Epithelial cell of prostate (primary cell): ENCODE data around the gene MOK.

Experiments
- DNase-seq: peaks from one replicate; pipeline ENCODE4 v3.0.0-alpha.2; 2011; ENCODE audit warnings: low read depth, low spot score
- H3K27ac ChIP-seq: fragments of 450-650 bp; 2 replicates; pipeline ENCODE4 v1.5.1; 2017; ENCODE audit warnings: mild to moderate bottlenecking

Gene MOK

GRCh38 chr14:102212356-102212755, 92.6 kb downstream of the MOK start:
- no peak for DNase-seq
- H3K27ac ChIP-seq = no peak overlapping the region

GRCh38 chr14:102211240-102211639, 93.7 kb downstream of the MOK start:
- no peak overlapping the region for H3K27ac ChIP-seq
- DNase-seq = no peak

GRCh38 chr14:102210421-102211042, 94.4 kb downstream of the MOK start:
- H3K27ac ChIP-seq = no peak overlapping the region
- DNase-seq = no peak

- no peak for DNase-seq
- H3K27ac ChIP-seq = no peak overlapping the region
Observed at GRCh38 chr14:102209224-102209966, 95.6 kb downstream of the MOK start.

- no peak for DNase-seq
Observed at GRCh38 chr14:102208741-102209140, 96.2 kb downstream of the MOK start.

GRCh38 chr14:102207831-102208365, 97.1 kb downstream of the MOK start:
- DNase-seq = no peak
- H3K27ac ChIP-seq = no peak overlapping the region

More at GRCh38 chr14:102208741-102209140, 96.2 kb downstream of the MOK start:
- H3K27ac ChIP-seq = no peak overlapping the region

GRCh38 chr14:102206918-102207317, 98.0 kb downstream of the MOK start:
- no peak for DNase-seq

GRCh38 chr14:102205560-102205959, 99.4 kb downstream of the MOK start:
- H3K27ac ChIP-seq = no peak overlapping the region
- DNase-seq = no peak

More at GRCh38 chr14:102206918-102207317, 98.0 kb downstream of the MOK start:
- no peak overlapping the region for H3K27ac ChIP-seq

- no peak overlapping the region for H3K27ac ChIP-seq
- no peak for DNase-seq
Observed at GRCh38 chr14:102203382-102203781, 101.6 kb downstream of the MOK start.

- H3K27ac ChIP-seq = no peak overlapping the region
- DNase-seq = no peak
Observed at GRCh38 chr14:102202944-102203343, 102.0 kb downstream of the MOK start.

GRCh38 chr14:102201776-102202175, 103.2 kb downstream of the MOK start:
- no peak for DNase-seq
- no peak overlapping the region for H3K27ac ChIP-seq

GRCh38 chr14:102201353-102201738, 103.6 kb downstream of the MOK start:
- H3K27ac ChIP-seq = no peak overlapping the region
- no peak for DNase-seq

- no peak overlapping the region for H3K27ac ChIP-seq
- DNase-seq = no peak
Observed at GRCh38 chr14:102200690-102201352, 104.1 kb downstream of the MOK start.

- no peak for DNase-seq
- H3K27ac ChIP-seq = no peak overlapping the region
Observed at GRCh38 chr14:102197317-102197853, 107.6 kb downstream of the MOK start.

- DNase-seq = no peak
- no peak overlapping the region for H3K27ac ChIP-seq
Observed at GRCh38 chr14:102196902-102197230, 108.1 kb downstream of the MOK start.

- DNase-seq = no peak
- H3K27ac ChIP-seq = no peak overlapping the region
Observed at GRCh38 chr14:102196039-102196901, 108.7 kb downstream of the MOK start.

GRCh38 chr14:102195446-102195845, 109.5 kb downstream of the MOK start:
- DNase-seq = no peak
- no peak overlapping the region for H3K27ac ChIP-seq

- DNase-seq = no peak
- H3K27ac ChIP-seq = no peak overlapping the region
Observed at GRCh38 chr14:102194856-102195255, 110.1 kb downstream of the MOK start.

- H3K27ac ChIP-seq = no peak overlapping the region
- DNase-seq = no peak
Observed at GRCh38 chr14:102192840-102193502, 112.0 kb downstream of the MOK start.

GRCh38 chr14:102189874-102190273, 115.1 kb downstream of the MOK start:
- no peak overlapping the region for H3K27ac ChIP-seq
- DNase-seq = no peak
